HG03442 (cell line): Measurements from ENCODE around the gene PPP1R15A.
A peak's percentile ranks its signal among the peaks of the same experiment; 100 is the strongest.
"Not testable (repeated sequence)": the region's sequence is repeated elsewhere in the genome, so short reads cannot be mapped to it uniquely, and the experiment has no call there.

ENCODE experiments used
- ATAC-seq: cut with Tn5 transposase; IDR thresholded peaks from one replicate; pipeline ENCODE4 v1.9.1; 2021; ENCODE audit warnings: mild to moderate bottlenecking, moderate library complexity; ENCODE audit not compliant: unreplicated experiment

The PPP1R15A gene

GRCh38 chr19:48879025-48879637 is 6.9 kb downstream of the PPP1R15A start:
- no peak for ATAC-seq

DNA sequence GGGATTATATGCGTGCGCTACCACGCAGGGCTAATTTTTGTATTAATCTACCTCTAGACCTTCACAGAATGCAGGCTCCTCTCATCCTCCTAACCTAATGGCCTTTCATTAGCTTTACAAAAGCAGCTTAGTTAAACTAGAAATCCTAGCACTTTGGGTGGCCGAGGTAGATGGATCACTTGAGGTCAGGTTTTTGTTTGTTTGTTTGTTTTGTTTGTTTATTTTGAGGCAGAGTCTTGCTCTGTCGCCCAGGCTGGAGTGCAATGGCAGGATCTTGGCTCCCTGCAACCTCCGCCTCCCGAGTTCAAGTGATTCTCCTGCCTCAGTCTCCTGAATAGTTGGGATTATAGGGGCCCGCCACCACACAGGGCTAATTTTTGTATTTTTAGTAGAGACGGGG is 7.5 kb downstream of the PPP1R15A start:
- not testable (repeated sequence) for ATAC-seq

DNA sequence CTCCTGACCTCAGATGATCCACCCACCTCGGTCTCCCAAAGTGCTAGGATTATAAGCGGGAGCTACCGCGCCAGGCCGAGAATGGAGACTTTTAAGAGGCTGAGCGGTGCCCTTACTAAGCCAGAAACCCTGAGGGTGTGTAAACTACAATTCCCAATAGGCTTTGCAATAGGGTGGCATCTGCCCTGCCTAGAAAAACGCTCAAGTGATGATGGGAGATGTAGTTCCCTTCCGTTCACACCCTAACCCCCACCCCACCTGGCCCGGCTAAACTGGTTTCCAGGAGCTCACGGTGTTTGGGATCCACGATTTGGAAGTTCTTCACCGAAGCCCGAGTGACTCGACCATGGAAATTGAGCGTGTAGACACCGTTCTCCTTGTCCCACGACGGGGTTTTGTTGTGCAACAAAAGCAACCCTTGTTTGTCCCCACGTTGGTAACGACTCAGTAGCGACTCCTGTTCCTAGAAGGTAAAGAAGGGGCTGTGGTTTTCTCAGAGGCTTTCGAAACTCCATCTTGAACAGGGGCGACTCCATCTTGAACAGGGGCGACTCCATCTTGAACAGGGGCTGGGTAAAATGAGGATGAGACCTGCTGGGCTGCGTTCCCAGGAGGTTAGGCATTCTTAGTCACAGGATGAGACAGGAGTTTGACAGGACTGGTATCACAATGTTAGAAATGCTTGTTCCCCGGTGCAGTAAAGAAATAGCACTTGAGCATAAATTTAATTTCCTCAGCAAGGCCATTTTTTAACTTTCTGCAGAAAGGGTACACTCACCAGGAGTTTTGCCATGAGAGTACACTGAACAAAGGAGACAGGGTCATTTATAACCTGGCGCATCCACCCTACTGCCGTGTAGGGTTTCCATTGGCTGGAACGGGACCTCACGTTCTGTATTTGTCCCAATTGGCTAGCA is 9.8 kb downstream of the PPP1R15A start:
- ATAC-seq = no peak

GRCh38 chr19:48883726-48884125 is 11.5 kb downstream of the PPP1R15A start:
- no peak for ATAC-seq

DNA sequence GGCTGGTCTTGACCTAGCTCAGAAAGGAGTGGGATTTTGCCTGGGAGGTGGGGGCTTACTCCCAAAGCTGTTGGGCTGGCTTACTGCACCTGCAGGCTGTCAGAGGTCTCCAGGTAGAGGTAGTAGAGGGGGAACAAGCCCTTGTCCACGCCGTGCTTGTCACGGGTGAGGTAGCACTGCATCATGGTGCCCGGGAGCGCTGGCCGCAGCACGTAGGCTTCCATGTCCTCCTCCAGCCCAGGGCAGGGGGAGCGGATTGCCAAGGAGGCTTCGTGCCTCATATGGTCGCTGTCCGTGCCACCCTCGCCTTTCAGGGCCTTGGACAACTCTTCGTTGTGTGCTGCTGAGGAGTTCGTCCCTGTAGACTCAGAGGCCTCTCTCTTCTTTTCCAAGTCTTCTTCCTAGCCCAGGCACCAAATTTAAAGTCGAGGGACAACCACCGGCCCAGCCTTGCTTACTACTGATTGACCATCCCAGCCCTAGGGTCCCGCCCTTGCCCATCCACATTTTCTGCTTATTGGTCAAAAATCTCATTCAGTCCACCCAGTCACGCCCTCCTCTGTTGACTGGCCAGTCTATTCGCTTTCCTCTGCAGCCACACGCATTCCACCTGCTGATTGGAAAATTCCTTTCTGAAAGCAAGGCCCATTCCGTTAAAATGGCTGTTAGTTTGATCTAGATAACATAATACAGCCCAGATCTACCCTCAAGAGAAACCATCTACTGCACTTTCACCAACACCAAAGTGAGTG is 15.8 kb downstream of the PPP1R15A start:
- ATAC-seq = no peak

GRCh38 chr19:48889496-48889895 is 17.3 kb downstream of the PPP1R15A start:
- ATAC-seq = not testable (repeated sequence)

DNA sequence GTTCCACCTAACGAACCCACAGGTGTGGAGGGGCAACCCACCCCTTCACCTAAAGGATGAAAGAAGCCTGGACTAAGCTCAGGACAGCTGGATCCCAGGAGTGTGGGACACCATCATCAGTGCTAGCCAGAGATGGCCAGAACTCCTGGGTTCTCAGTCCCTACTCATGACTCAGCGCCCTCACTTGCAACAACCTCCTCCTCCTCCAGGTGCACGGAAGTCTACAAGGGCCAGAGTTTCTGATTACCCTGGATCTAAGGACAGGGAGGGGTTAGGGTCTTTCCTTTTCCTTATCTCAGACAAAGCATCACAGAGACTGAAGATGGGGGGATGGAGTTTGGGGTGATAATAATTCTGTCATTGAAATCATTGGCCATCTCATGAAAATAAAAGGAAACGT is 18.3 kb downstream of the PPP1R15A start:
- no peak for ATAC-seq

DNA sequence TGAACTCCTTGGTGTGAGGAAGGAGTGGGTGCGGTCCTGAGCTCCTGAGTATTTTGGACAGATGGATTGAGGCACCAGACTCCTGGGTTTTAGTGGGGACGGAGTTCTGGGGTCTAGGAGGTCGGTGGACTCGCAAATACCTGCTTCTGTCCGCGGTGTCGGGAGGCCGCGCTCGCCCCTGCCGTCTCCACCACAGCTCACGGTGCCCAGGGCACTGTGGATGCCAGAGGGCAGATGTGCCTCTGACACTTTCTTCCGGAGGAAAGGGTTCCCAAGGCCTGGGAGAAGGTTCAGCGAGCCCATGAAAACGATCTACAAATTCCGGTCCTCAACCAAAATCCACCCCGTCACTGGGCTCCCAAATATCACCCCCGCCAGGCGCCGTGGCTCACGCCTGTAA is 23.0 kb downstream of the PPP1R15A start:
- no peak for ATAC-seq

DNA sequence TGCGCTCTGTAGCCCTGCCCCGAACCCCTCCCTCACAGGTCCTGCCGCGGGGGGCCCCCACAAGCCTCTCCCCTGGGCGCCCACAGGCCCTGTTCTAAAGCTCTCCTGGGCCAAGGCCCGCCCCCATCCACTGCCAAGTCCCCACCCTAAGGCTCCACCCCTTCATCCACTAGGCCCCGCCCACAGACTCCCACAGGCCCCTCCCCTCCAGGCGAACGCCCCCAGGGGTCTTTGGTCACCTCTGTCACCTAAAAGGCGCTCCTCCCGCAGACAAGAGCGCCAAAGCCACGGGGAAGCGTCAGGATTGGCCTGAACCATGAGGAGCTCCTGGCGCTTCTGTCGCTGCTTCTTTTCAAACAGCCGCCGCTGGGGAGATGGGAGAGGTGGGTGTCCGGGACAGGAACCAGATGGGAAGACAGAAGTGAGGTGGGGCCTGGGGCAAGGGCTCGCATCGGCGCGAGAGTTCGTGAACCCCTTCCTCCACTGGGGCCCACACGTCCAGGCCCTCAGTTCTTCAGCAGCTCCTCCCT is 24.0 kb downstream of the PPP1R15A start:
- ATAC-seq = no peak

GRCh38 chr19:48897181-48897580 is 25.0 kb downstream of the PPP1R15A start:
- ATAC-seq = no peak

GRCh38 chr19:48899386-48899749 is 27.1 kb downstream of the PPP1R15A start:
- ATAC-seq = not testable (repeated sequence)

DNA sequence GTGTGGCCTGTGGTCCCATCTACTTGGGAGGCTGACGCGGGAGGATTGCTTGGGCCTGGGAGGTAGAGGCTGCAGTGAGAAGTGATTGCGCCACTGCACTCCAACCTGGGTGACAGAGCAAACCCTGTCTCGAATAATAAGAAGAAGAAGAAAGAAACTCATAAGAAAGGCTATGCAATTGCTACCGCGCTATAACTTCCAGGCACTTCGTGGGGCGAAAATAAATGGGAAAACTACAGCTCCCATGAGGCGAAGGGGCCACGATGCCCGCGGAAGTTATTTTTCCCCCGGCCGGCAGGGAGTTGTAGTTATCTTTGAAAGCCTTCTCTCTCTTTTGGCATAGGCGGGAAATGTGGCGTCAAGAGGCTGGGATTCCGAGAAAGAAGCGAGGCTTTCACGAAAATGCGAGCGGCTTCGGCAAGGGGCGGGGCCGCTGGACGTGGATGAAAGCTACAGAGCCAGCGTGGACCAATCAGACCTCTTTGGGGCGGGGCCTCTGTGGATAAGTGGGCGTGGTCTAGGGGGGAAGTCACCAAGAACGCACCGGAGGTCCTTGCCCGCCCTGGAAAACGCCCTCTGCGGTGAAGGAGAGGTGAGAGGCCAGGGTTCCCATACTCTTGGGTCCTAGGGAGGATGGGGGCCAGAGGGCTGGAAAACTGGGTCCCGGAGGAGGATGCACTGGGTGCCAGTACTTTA is 27.7 kb downstream of the PPP1R15A start, which contains the start of gene NUCB1:
TSS of gene NUCB1 (plus strand) at position 532 of the 696 bp plus-strand sequence. CDS start 485 bp downstream, outside the sequence.
- ATAC-seq = peak; percentile 82

DNA sequence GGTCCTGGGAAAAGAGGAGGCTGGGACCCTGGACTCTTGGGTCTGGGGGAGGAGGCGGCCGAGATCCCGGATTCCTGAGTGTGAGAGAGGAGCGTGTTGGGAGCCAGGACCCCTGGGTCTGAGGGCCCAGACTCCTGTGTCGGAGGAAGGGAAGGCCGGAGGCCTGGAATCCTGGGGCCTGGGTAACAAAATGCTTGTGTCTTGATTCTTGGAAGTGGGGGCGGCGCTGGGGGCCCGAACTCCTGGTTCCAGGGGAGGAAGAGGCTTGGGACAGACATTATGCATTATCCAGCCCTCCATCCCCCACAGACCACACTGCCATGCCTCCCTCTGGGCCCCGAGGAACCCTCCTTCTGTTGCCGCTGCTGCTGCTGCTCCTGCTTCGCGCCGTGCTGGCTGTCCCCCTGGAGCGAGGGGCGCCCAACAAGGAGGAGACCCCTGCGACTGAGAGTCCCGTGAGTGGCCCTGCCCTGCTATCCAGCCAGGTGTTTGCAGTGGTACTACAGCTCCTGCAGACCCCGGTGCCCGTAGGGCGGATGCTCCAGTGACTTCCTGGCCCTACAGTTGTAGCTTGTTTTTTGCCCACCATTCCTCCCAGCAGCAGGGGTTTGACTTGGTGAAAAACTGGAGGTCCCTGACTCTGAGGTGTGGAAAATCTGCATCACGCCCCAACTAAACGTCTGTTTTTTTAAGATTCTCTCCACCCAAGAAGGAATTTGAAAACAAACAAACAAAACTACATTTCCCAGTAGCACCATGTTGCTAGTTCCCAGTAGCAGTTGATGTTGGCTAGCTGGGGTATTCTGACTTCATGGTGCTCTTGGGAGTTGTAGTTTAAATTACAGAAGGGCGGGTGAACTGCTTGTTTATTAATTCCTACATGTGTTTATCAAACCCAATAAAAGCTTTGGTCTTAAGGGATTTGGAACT is 28.5 kb downstream of the PPP1R15A start:
- ATAC-seq = no peak

GRCh38 chr19:48902291-48902690 is 30.1 kb downstream of the PPP1R15A start:
- not testable (repeated sequence) for ATAC-seq

DNA sequence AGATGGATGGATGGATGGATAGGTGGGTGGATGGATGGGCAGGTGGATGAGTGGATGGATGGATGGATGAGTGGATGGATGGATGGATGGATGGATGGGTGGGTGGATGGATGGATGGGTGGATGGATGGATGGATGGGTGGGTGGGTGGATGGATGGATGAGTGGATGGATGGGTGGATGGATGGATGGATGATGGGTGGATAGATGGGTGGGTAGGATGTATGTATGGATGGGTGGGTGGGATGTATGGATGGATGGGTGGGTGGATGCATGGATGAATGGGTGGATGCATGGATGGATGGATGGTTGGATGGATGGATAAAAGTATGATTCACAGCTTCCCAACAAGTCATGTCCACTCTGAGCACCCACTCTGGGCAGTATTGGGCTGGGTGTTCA is 31.6 kb downstream of the PPP1R15A start:
- ATAC-seq = not testable (repeated sequence)

DNA sequence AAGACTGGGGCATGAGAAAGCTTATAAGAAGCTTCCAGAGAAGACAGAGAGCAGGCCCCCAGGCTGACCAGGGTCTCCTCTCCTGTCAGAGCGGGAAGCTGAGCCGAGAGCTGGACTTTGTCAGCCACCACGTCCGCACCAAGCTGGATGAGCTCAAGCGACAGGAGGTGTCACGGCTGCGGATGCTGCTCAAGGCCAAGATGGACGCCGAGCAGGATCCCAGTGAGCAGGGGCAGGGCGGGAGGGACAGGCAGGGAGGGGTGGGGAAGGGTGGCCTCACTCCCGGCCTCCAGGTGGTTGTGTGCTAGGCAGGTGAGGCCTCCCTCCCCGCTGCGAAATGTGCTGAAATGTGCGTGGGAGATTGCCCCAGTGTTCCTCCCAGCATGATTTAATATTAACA is 33.4 kb downstream of the PPP1R15A start:
- ATAC-seq = no peak

GRCh38 chr19:48906324-48906723 is 34.1 kb downstream of the PPP1R15A start:
- ATAC-seq = no peak

GRCh38 chr19:48907671-48908070 is 35.5 kb downstream of the PPP1R15A start:
- ATAC-seq = no peak

GRCh38 chr19:48909424-48910077 is 37.3 kb downstream of the PPP1R15A start:
- not testable (repeated sequence) for ATAC-seq
